ENCODE measurements around the gene CH25H.

DNA sequence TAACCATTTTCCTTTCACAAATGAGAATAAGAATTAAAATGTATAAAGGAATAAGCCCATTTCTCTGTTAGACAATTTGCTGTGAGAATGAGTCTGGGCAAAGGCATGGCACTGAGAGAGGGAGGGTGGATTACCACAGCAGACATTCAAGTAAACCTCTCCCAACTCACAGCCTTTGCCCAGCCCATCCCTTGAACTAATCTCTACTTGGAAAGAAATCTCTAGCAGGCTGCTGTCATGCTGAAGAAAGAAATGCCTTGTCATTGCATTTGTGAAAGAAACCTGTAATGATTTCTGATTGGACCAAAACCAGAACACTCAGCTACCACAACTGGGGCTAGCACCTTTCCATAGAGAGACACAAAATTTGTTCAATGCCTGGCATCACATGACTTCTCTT lies 39.2 kb downstream of the CH25H start:
- TF ChIP-seq CTCF (IDR thresholded peaks at IDR 0.05) (no peak), PBX3 (IDR thresholded peaks at IDR 0.05) (no peak), EZH2phosphoT487 (IDR thresholded peaks at IDR 0.05; ENCODE audit: borderline replicate concordance, low read depth) (no peak), EP300 (IDR thresholded peaks at IDR 0.05; ENCODE audit: borderline replicate concordance in 1 of 2, low read depth in 1 of 2, low read length in 1 of 2) (no peak), YY1 (IDR thresholded peaks at IDR 0.05; ENCODE audit: low read depth) (no peak), ELF1 (IDR thresholded peaks at IDR 0.05) (no peak), SMC3 (IDR thresholded peaks at IDR 0.05; ENCODE audit: low read depth, low read length) (no peak), POLR2AphosphoS5 (IDR thresholded peaks at IDR 0.05; ENCODE audit: low read depth, low read length) (no peak)
- TF ChIP-seq, protein P1, sequence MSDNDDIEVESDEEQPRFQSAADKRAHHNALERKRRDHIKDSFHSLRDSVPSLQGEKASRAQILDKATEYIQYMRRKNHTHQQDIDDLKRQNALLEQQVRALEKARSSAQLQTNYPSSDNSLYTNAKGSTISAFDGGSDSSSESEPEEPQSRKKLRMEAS (IDR thresholded peaks at IDR 0.05; ENCODE audit: low read depth) = no peak
- TF ChIP-seq, protein P2, sequence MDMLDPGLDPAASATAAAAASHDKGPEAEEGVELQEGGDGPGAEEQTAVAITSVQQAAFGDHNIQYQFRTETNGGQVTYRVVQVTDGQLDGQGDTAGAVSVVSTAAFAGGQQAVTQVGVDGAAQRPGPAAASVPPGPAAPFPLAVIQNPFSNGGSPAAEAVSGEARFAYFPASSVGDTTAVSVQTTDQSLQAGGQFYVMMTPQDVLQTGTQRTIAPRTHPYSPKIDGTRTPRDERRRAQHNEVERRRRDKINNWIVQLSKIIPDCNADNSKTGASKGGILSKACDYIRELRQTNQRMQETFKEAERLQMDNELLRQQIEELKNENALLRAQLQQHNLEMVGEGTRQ (IDR thresholded peaks at IDR 0.05; ENCODE audit: borderline replicate concordance, low read depth, low read length) = no peak
